Cerebellar nuclear complex (tissue), 1 donor: ENCODE data around the gene CBX4.
"Not testable (repeated sequence)": the region's sequence is repeated elsewhere in the genome, so short reads cannot be mapped to it uniquely, and the experiment has no call there.

Experiments used
- DNase-seq, 2 experiments: peaks; one replicate each; lab custom pipeline; 2025; lab: John Stamatoyannopoulos, UW

The CBX4 gene

GRCh38 chr17:79859676-79860615, 20.7 kb upstream of the CBX4 start:
- no peak for DNase-seq

DNA sequence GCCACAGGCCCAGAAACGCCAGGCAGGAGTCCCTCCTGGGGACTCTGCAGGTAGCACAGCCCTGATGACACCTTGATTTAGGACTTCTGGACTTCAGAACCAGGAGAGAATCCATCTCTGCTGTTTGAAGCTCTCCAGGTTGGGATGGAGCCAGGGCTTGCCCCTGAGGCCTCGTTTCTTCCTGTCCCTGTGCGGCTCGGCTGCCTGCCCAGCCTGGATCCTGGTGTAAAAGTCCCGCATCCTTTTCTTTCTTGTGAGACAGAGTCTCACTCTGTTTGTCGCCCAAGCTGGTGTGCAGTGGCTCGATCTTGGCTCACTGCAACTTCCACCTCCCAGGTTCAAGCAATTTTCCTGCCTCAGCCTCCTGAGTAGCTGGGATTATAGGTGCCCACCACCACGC, 17.9 kb upstream of the CBX4 start:
- DNase-seq: no peak

DNA sequence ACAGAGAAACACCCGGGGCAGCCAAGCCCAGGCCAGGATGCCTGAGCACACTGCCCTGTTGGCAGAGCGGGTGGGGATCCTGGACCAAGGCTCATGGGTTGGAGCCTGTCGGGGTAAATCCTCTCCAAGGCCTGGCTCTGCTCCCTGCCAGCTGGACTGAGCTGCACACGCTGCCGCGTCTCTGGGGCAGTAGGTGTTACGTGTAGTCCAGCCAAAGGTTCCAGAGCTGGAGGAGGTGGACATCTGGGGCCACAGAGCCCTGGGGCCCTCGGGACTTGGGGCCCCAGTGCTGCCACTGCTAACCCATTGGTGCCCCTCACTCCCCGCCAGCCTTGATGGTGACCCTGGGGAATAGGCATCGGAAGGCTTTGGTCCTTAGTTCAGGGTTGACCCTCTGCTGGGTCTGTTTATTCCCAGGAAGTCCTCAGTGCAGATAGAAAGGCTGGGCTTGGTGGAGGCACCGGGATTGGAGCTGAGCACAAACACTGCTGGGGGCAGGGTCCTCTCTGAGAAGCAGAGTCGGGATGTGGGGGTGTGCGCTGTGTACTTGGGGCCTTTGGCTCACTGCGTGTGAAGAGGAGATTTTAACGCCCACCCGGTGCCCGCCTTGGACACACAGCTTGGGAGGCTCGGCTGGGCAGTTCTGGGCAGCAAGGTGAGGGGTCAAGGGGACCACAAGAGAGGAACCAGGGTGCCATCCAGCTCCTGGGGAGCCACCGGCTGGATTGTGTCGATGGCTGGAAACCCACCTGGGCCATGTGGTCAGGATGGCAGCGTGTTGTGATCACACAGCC, 16.3 kb upstream of the CBX4 start:
- DNase-seq: no peak

GRCh38 chr17:79854080-79855060, 15.1 kb upstream of the CBX4 start:
- DNase-seq: no peak

DNA sequence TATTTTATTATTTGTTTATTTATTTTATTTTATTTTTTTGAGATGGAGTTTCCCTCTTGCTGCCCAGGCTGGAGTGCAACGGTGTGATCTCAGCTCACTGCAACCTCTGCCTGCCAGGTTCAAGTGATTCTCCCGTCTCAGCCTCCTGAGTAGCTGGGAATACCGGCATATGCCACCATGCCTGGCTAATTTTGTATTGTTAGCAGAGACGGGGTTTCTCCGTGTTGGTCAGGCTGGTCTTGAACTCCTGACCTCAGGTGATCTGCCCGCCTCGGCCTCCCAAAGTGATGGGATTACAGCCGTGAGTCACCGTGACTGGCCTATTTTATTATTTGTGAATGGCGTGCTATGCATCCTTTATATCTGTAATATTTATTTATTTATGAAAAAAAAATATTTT, 13.9 kb upstream of the CBX4 start:
- DNase-seq: not testable (repeated sequence)

GRCh38 chr17:79852748-79853147, 13.5 kb upstream of the CBX4 start:
- no peak for DNase-seq

DNA sequence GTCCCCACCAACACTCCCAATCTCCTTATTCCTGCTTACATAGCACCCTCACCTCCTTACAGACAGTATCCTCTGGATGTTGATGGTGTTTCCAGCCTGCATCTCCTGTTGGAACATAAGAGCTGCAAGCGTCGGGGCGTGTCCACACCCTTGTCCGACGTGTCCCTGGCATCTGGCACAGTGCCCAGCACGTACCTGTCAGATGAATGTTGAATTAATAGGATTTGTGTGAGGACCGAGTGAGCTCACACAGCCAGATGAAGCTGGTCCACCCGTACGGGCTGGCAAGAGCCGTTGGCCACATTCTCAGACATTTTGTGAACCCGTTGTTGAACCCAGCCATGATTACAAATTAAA, 12.2 kb upstream of the CBX4 start:
- DNase-seq: no peak

- no peak for DNase-seq
Measured at GRCh38 chr17:79850571-79851460, 11.6 kb upstream of the CBX4 start.

DNA sequence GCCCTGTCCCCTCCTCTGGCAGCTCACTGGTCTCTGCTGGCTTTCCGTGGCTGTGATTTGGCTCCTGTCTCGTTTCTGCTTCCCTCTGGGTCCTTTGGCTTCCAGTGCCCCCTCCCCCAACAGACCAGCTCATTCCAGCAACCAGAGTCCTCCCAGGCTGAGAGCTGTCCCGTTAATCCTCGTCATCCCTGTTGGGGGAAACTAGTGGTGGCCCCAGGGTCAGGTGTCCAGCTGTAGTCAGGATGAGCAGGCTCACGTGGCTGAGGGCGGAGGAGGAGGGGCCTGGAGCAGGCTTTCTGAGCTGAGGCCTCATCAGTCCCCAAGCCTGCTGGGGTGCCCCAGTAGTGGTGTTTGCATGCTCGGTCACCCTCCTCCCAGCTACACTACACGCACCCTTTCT, 10.7 kb upstream of the CBX4 start:
- no peak for DNase-seq

DNA sequence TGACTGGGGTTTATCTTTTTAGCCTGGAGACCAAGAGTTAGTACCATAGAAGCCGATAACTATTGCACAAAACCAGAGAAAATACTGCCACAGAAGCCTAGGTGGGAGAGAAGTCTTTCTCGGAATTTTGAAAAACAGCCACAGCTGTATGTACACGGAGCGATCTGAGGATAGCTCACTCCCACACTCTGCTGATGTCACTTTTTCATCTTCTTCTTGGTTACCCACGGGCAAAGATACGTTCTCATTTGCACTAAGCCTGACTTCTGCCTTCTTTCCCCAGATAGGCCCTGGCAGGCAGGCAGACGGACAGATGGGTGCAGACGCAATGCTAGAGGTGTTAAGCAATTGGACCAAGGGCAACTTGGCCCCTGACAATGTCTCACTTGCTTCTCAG, 9.1 kb upstream of the CBX4 start:
- DNase-seq: no peak

- no peak for DNase-seq
Measured at GRCh38 chr17:79847698-79848369, 8.6 kb upstream of the CBX4 start.

GRCh38 chr17:79845601-79845949, 6.3 kb upstream of the CBX4 start:
- no peak for DNase-seq

DNA sequence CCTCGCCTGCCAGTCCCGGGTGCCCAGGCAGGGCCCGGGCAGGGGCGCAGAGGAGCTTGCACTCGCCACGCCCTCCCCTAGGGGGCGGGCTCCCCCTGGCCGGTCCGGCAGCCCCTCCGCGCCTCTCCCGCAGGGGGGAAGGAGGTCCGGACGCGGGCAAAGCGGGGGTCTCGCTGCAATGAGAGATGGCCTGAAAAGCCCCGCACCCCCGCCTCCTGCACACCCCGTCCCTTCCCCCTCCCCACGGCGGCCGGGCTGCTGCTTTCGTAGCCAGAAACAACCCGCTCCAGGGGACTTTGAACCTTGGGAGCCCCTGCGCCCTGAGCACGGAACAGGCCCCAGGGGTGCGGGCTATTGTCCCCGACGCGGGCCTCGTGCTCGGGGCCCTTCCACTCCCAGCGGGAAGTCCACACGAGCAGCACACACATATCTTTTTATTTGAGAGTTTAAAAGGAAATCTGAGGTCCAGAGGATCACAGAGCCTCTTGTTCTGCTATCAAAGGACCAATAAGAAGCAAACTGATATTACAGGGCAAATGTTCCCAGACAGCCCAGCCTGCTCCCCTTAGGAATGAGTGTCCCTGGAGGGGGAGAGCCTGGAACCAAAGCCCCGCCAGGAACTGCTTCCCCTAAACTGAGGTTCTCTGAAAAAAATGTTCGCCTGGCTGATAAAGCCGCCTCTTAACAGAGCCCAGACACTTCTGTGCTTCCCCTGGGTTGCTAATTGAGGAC, 5.8 kb upstream of the CBX4 start:
- DNase-seq: no peak

DNA sequence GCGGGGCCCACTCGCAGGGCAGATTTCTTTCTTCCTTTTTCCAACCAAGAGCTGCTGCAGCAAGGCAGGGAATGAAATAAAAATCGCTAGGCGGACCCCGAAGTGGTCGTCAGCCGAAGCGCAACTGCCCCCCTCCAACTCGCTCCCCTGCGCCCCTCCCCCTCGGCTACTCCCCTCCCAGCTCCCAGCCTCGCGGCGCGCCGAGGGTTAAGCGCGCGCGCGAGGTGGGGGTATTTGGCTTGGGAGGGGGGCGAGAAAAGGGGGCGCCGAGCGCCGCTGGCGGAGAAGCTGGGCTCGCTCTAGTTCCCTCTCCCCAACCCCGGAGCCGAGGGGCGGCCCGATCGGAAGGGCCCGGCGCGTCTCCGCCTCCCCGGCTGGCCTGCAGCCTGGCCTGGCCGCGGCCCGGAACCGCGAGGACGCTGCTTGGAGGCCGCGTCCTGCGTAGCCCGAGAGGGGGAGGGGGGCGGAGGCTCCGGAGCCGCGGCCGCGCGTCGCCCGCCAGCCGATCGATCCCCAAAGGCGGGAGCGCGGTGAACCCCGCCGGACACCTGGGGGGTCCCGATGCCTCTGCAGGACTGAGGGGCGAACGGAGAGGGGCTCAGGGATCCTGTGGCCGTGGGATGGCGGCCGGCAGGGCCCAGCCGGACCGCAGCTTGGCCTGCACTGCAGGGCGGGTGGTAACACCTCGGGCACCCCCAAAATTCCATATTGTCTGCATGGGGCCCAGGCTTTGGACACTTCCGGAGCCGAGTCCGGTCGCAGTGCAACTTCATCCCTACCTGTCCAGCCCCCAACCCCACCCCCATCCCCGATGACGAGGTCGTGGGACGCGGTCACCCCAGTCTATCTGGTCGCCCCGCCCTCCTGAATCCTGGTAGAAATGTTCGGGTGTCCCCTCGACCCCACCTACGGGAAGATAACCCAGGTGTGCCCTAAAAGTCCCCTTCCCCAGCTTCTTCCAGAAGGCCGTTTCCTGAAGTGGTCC, 4.9 kb upstream of the CBX4 start:
- no peak for DNase-seq

DNA sequence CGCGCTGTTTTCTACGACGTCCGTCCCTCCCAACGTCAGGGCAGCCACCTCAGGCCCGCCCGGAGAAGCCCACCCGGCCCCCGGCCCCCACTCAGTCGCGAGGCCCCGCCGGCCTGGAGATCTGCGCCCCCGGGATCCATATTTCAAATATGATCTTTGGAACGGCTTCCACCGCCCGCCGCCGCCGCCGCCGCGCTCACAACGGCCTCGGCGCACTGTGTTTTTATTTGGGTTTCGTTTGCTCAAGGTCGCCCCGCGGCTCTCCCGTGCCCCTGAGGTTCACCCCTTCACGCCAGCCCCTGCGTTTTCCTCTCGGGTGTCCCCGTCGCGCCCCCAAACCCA, 4.2 kb upstream of the CBX4 start:
- DNase-seq: no peak

DNA sequence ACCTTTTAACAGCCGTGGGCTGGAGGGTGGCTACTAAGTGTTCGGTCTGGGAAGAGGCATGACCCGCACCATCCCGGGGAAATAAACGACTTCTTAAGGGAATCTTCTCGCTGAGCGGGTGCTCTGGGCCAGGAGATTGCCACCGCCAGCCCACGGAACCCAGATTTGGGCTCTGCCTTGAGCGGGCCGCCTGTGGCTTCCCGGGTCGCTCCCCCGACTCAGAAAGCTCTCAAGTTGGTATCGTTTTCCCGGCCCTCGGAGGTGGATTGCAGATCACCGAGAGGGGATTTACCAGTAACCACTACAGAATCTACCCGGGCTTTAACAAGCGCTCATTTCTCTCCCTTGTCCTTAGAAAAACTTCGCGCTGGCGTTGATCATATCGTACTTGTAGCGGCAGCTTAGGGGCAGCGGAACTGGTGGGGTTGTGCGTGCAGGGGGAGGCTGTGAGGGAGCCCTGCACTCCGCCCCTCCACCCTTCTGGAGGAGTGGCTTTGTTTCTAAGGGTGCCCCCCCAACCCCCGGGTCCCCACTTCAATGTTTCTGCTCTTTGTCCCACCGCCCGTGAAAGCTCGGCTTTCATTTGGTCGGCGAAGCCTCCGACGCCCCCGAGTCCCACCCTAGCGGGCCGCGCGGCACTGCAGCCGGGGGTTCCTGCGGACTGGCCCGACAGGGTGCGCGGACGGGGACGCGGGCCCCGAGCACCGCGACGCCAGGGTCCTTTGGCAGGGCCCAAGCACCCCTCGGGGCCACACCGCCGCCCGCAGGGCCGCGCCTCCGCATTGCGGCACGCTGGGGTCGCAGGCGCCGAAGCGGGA, 3.6 kb upstream of the CBX4 start:
- DNase-seq: no peak

DNA sequence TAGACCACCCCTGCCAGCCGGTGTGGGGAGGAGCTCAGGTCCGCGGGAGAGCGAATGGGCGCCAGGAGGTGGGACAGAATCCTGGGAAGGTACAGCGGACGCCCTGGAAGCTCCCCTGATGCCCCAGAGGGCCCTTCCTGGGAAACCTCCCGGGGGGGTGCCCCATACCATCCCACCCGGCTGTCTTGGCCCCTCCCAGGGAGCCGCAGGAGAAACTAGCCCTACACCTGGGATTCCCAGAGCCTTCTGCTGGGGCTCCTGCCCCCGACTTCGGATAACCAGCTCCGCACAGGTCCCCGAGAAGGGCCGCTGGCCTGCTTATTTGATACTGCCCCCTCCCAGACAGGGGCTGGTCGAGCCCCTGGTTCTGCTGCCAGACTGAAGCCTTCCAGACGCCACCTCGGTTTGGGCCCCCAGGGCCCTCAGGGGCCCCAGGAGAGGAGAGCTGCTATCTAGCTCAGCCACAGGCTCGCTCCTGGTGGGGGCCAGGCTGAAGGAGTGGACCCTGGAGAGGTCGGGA, 3.0 kb upstream of the CBX4 start:
- DNase-seq: no peak
